Esophagus muscularis mucosa (tissue), 3 donors: ENCODE results near the gene TTLL5.

Experiments
- POLR2A ChIP-seq: fragments of 450-650 bp; IDR thresholded peaks from one replicate; pipeline ENCODE4 v1.6.1; 2017; ENCODE audit warnings: antibody characterized with exemption, moderate library complexity, mild to moderate bottlenecking, low read depth
- TF ChIP-seq, protein P1 (sequence below), 3 experiments: fragments of 200-600 bp in 2 of 3; fragments of 450-650 bp in 1 of 3; sonication (generic) in 2 of 3; IDR thresholded peaks; one replicate each; pipeline ENCODE4 v1.5.1; 2017 to 2019; ENCODE audit warnings: antibody characterized with exemption in 3 of 3, mild to moderate bottlenecking in 2 of 3, moderate library complexity in 1 of 3

GRCh38 chr14:76002383-76002782 lies 341.3 kb downstream of the TTLL5 start:
- TF ChIP-seq POLR2A: no peak
- TF ChIP-seq, protein P1, sequence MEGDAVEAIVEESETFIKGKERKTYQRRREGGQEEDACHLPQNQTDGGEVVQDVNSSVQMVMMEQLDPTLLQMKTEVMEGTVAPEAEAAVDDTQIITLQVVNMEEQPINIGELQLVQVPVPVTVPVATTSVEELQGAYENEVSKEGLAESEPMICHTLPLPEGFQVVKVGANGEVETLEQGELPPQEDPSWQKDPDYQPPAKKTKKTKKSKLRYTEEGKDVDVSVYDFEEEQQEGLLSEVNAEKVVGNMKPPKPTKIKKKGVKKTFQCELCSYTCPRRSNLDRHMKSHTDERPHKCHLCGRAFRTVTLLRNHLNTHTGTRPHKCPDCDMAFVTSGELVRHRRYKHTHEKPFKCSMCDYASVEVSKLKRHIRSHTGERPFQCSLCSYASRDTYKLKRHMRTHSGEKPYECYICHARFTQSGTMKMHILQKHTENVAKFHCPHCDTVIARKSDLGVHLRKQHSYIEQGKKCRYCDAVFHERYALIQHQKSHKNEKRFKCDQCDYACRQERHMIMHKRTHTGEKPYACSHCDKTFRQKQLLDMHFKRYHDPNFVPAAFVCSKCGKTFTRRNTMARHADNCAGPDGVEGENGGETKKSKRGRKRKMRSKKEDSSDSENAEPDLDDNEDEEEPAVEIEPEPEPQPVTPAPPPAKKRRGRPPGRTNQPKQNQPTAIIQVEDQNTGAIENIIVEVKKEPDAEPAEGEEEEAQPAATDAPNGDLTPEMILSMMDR (IDR thresholded peaks at IDR 0.05): no peak
